B cell (primary cell): Measurements from ENCODE around the gene SMCO1. TPM values are rescaled to one million over a fixed set of nuclear protein-coding genes. Genes with fewer than 3 reads are reported as not detected.

ENCODE experiments used
- ATAC-seq: fragments of 200-7000 bp; cut with Tn5 transposase; one replicate; pipeline ENCODE4 v1.10.0; 2021; ENCODE audit warnings: low read depth, mild to moderate bottlenecking, moderate number of reproducible peaks, moderate library complexity
- CTCF ChIA-PET: fragments of 350-600 bp; sonication (Branson Sonifier 250); formaldehyde crosslinking; loops from one replicate; lab custom pipeline; 2021; ENCODE audit warnings: antibody characterized with exemption, inconsistent platforms; lab: Charles Lee
- POLR2A ChIA-PET: fragments of 350-600 bp; sonication (Branson Sonifier 250); formaldehyde crosslinking; loops from one replicate; lab custom pipeline; 2021; ENCODE audit warnings: antibody characterized with exemption; lab: Charles Lee
- DNase-seq: peaks from one replicate; pipeline ENCODE4 v3.0.0; 2013
- H2AFZ ChIP-seq: 2 replicates; pipeline ENCODE4 v1.6.1; 2012; ENCODE audit warnings: mild to moderate bottlenecking, low read depth, low read length; ENCODE audit not compliant: insufficient read depth, poor library complexity, severe bottlenecking
- H3K27ac ChIP-seq, 2 donors: 1 replicate in 1 of 2; 2 replicates in 1 of 2; pipeline ENCODE4 v1.5.1; 2012 to 2013; ENCODE audit warnings: low read length in 2 of 2, mild to moderate bottlenecking in 2 of 2, moderate library complexity in 1 of 2
- H3K27me3 ChIP-seq, 4 experiments: fragments of 200-600 bp in 1 of 4; sonication (generic) in 1 of 4; replicated peaks in 1 of 4; 1 replicate in 2 of 4; 2 replicates in 2 of 4; pipeline versions ENCODE4 v1.6.1 to v1.7.0; 2013 to 2016; ENCODE audit warnings: low read length in 3 of 4, mild to moderate bottlenecking in 2 of 4, mixed read lengths in 1 of 4, moderate library complexity in 1 of 4; ENCODE audit not compliant: insufficient read depth in 4 of 4, control insufficient read depth in 3 of 4; ENCODE audit errors: control extremely low read depth in 1 of 4
- H3K36me3 ChIP-seq, 2 experiments: replicated peaks in 1 of 2; 1 replicate in 1 of 2; 2 replicates in 1 of 2; pipeline versions ENCODE4 v1.6.1 to v1.7.1; 2013; ENCODE audit warnings: low read length in 1 of 2; ENCODE audit not compliant: insufficient read depth in 2 of 2, control insufficient read depth in 1 of 2; ENCODE audit errors: control extremely low read depth in 1 of 2, extremely low read depth in 1 of 2
- H3K4me1 ChIP-seq, 2 donors: fragments of 200-600 bp in 1 of 2; sonication (generic) in 1 of 2; 1 replicate in 1 of 2; 2 replicates in 1 of 2; pipeline versions ENCODE4 v1.5.1 to v1.6.1; 2013 to 2017; ENCODE audit warnings: low read length in 2 of 2; ENCODE audit not compliant: control insufficient read depth in 2 of 2, insufficient read depth in 2 of 2
- H3K4me2 ChIP-seq: replicated peaks from 2 replicates; pipeline ENCODE3; 2012; ENCODE audit warnings: mild to moderate bottlenecking, low read depth, low read length; ENCODE audit not compliant: poor library complexity, severe bottlenecking
- H3K4me3 ChIP-seq, 5 experiments: fragments of 200-600 bp in 1 of 5; sonication (generic) in 1 of 5; 1 replicate in 3 of 5; 2 replicates in 2 of 5; pipeline versions ENCODE4 v1.5.1 to v1.7.0; 2011 to 2016; ENCODE audit warnings: low read length in 4 of 5, mild to moderate bottlenecking in 4 of 5, low read depth in 2 of 5, control low read depth in 1 of 5, moderate library complexity in 1 of 5; ENCODE audit not compliant: insufficient read depth in 1 of 5; ENCODE audit errors: control extremely low read depth in 1 of 5, extremely low read depth in 1 of 5
- H3K79me2 ChIP-seq: fragments of 200-600 bp; sonication (generic); one replicate; pipeline ENCODE4 v1.6.0; 2016; ENCODE audit warnings: low read length; ENCODE audit not compliant: control insufficient read depth, insufficient read depth
- H3K9ac ChIP-seq: fragments of 200-600 bp; sonication (generic); 2 replicates; pipeline ENCODE4 v1.6.1; 2017; ENCODE audit warnings: mild to moderate bottlenecking, low read length, moderate library complexity
- H3K9me3 ChIP-seq, 3 donors: one replicate each; pipeline versions ENCODE4 v1.6.1 to v1.7.1; 2013; ENCODE audit warnings: low read length in 2 of 3; ENCODE audit not compliant: control insufficient read depth in 2 of 3, insufficient read depth in 1 of 3; ENCODE audit errors: control extremely low read depth in 1 of 3
- H4K20me1 ChIP-seq: 2 replicates; pipeline ENCODE4 v1.6.0; 2012; ENCODE audit warnings: mild to moderate bottlenecking, low read length; ENCODE audit not compliant: insufficient read depth, control insufficient read depth, poor library complexity, severe bottlenecking
- H3K27ac Mint-ChIP-seq: one replicate; pipeline ENCODE4 v1.8.0; 2021; ENCODE audit warnings: mixed read lengths
- H3K27me3 Mint-ChIP-seq: one replicate; pipeline ENCODE4 v1.8.0; 2021; ENCODE audit warnings: mixed read lengths
- H3K4me1 Mint-ChIP-seq: one replicate; pipeline ENCODE4 v1.8.0; 2021; ENCODE audit warnings: mixed read lengths
- H3K4me3 Mint-ChIP-seq: one replicate; pipeline ENCODE4 v1.8.0; 2021; ENCODE audit warnings: mixed read lengths
- H3K9me3 Mint-ChIP-seq: one replicate; pipeline ENCODE4 v1.8.0; 2022; ENCODE audit warnings: mixed read lengths; ENCODE audit not compliant: insufficient read depth
- EZH2 ChIP-seq: IDR thresholded peaks from 2 replicates; pipeline ENCODE4 v1.6.1; 2012; ENCODE audit warnings: borderline replicate concordance, low read depth, mild to moderate bottlenecking, moderate library complexity, low read length; ENCODE audit not compliant: insufficient read depth, poor library complexity, severe bottlenecking
- WGBS: methylation state at CpG from one replicate; pipeline ENCODE4 v1.1.5; 2013; ENCODE audit warnings: missing lambda C conversion rate; ENCODE audit not compliant: insufficient coverage; 5-methylcytosine and 5-hydroxymethylcytosine counted together
- intact Hi-C: fragments of 100-400 bp; cut with micrococcal nuclease; formaldehyde crosslinking; loops from one replicate; pipeline ENCODE4 v1.10.0; 2022
- polyA plus RNA-seq: library from polyadenylated mRNA; depleted of rRNA; stranded (reverse); fragments of >200 nt; gene quantifications from 2 replicates; pipeline ENCODE4 v1.2.3, GENCODE V29; 2012
- total RNA-seq, 2 donors: library from RNA; stranded (reverse); fragments of 120-200 nt in 1 of 2; gene quantifications; 1 replicate in 1 of 2; 2 replicates in 1 of 2; pipeline versions ENCODE4 v1.2.3 to v1.2.4, GENCODE V29; 2013 to 2022
- TF ChIP-seq, protein P1 (sequence below): fragments of 200-600 bp; IDR thresholded peaks from one replicate; pipeline ENCODE4 v1.8.0; 2022; ENCODE audit warnings: antibody characterized with exemption, mild to moderate bottlenecking

SMCO1 gene
- total and polyA plus RNA-seq, 2 donors (not counting 1 experiment from before 2014, with no cell fraction given) = not detected

DNA sequence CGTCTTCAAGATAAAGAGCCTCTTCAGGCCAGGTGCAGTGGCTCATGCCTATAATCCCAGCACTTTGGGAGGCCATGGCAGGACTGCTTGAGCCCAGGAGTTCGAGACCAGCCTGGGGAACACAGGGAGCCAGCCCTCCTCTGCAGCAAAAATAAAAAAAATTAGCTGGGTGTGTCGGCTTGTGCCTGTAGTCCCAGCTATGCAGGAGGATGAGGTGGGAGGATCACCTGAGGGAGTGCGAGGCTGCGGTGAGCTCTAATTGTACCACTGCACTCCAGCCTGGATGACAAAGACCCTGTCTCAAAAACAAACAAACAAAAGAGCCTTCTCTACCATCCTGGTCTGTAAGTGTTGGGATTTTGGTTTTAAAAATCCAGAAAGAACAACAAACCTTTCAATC, 42.1 kb upstream of the SMCO1 start:
- DNase-seq = no peak
- intact Hi-C loops = no loop called here
- no peaks in the 10 kb centered on the region for H3K9me3 ChIP-seq
- Mint-ChIP-seq H3K27me3 (no peaks in the 10 kb centered on the region), H3K27ac (no peak overlapping the region), H3K9me3 (no peaks in the 10 kb centered on the region), H3K4me1 (peaks cover 22% of the 10 kb centered on the region), H3K4me3 (no peak overlapping the region)
- ChIA-PET CTCF (interaction anchor here (0.7 kb wide), 1 partner anchor 22 kb away, joined by 3 read pairs; no protein-coding TSS in a partner anchor), POLR2A (no interaction called here)
- ATAC-seq = no peak
- no peak overlapping the region for H2AFZ ChIP-seq
- H3K4me2 ChIP-seq = no peak overlapping the region
- no peak overlapping the region for H3K9ac ChIP-seq
- H3K79me2 ChIP-seq = peaks cover 10% of the 10 kb centered on the region
- H3K27me3 ChIP-seq = no peaks in the 10 kb centered on the region
- H3K4me3 ChIP-seq = no peak overlapping the region
- TF ChIP-seq, protein P1, sequence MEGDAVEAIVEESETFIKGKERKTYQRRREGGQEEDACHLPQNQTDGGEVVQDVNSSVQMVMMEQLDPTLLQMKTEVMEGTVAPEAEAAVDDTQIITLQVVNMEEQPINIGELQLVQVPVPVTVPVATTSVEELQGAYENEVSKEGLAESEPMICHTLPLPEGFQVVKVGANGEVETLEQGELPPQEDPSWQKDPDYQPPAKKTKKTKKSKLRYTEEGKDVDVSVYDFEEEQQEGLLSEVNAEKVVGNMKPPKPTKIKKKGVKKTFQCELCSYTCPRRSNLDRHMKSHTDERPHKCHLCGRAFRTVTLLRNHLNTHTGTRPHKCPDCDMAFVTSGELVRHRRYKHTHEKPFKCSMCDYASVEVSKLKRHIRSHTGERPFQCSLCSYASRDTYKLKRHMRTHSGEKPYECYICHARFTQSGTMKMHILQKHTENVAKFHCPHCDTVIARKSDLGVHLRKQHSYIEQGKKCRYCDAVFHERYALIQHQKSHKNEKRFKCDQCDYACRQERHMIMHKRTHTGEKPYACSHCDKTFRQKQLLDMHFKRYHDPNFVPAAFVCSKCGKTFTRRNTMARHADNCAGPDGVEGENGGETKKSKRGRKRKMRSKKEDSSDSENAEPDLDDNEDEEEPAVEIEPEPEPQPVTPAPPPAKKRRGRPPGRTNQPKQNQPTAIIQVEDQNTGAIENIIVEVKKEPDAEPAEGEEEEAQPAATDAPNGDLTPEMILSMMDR = no peak
- no peak for TF ChIP-seq EZH2
- no peak overlapping the region for H3K27ac ChIP-seq
- no peaks in the 10 kb centered on the region for H4K20me1 ChIP-seq
- peaks cover 13 to 22% of the 10 kb centered on the region in 2 experiments for H3K36me3 ChIP-seq
- peaks cover 17 to 20% of the 10 kb centered on the region in 2 donors for H3K4me1 ChIP-seq
- 83% methylated on average over 1 of the region's 5 CpGs for WGBS

DNA sequence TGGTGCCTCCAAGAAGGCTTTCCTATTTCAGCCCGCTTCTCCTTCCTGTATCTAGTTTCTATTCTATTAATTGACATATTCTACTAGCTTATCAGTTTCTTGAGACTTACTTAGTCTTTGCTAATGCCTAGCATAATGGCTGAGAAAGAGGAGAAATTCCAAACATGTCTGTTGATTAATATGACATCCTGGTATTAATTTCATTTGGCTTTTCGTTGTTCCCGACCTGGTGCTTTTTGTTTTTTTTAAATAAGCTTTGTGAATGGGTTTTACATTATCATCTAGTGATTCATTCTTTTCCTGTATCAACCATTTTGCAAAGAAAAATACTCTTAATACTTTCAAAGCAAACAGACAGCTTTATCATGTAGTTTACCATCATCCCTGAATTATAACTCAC, 40.1 kb upstream of the SMCO1 start:
- H3K9me3 ChIP-seq = peaks cover under 1 to 2% (median 1%) of the 10 kb centered on the region in 3 donors
- Mint-ChIP-seq H3K27ac (peak overlapping the region; percentile 39), H3K9me3 (no peaks in the 10 kb centered on the region), H3K4me1 (peaks cover 22% of the 10 kb centered on the region), H3K4me3 (no peak overlapping the region), H3K27me3 (no peaks in the 10 kb centered on the region)
- H4K20me1 ChIP-seq = no peaks in the 10 kb centered on the region
- H3K36me3 ChIP-seq = peaks cover 9 to 14% of the 10 kb centered on the region in 2 experiments
- peaks cover 6% of the 10 kb centered on the region for H3K79me2 ChIP-seq
- H3K27ac ChIP-seq = peak overlapping the region in 1 of 2 donors; percentile 51
- no peak overlapping the region for H2AFZ ChIP-seq
- TF ChIP-seq EZH2 = no peak
- TF ChIP-seq, protein P1 = no peak
- no peak for DNase-seq
- WGBS = no CpG with 5 or more reads among the region's 3 CpGs
- H3K9ac ChIP-seq = no peak overlapping the region
- no peak overlapping the region for H3K4me3 ChIP-seq
- intact Hi-C loops = no loop called here
- no peaks in the 10 kb centered on the region for H3K27me3 ChIP-seq
- peaks cover 17 to 20% of the 10 kb centered on the region in 2 donors for H3K4me1 ChIP-seq
- H3K4me2 ChIP-seq = no peak overlapping the region
- ATAC-seq = no peak
- ChIA-PET POLR2A (no interaction called here), CTCF (interaction anchor here (1.3 to 2.2 kb wide), 2 partner anchors 17 to 157 kb away, joined by 3 to 7 read pairs; partner anchors contain the start of genes CEP19 and PIGX)
